Keratinocyte (primary cell): ENCODE data around the gene SNX13.

ENCODE experiments used
- EZH2 ChIP-seq: IDR thresholded peaks from one replicate; pipeline ENCODE4 v1.6.1; 2012; ENCODE audit warnings: inconsistent platforms, mild to moderate bottlenecking, low read length, moderate library complexity
- TF ChIP-seq, protein P1 (sequence below), 3 experiments: IDR thresholded peaks in 1 of 3; conservative IDR thresholded peaks in 1 of 3; optimal IDR thresholded peaks in 1 of 3; 2 replicates in 2 of 3; 3 replicates in 1 of 3; pipeline versions ENCODE3 to v1.5.1; 2011; ENCODE audit warnings: low read length in 3 of 3, mild to moderate bottlenecking in 3 of 3, moderate library complexity in 2 of 3, control low read depth in 1 of 3, inconsistent platforms in 1 of 3; ENCODE audit not compliant: insufficient read depth in 2 of 3; ENCODE audit errors: extremely low read depth in 1 of 3

DNA sequence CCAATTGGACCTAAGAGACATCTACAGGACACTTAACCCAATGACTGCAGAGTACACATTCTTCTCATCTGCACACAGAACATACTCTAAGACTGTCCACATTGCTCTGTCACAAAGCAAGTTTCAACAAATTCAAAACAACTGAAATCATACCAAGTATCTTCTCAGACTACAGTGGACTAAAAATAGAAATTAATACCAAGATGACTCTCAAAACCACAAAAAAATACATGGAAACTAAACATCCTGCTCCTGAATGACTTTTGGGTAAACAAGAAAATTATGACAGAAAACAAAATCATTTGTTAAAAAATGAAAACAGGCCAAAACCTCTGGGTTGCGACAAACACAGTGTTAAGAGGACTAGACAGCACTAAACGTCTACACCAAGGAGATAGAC is 24.5 kb downstream of the SNX13 start:
- TF ChIP-seq, protein P1, sequence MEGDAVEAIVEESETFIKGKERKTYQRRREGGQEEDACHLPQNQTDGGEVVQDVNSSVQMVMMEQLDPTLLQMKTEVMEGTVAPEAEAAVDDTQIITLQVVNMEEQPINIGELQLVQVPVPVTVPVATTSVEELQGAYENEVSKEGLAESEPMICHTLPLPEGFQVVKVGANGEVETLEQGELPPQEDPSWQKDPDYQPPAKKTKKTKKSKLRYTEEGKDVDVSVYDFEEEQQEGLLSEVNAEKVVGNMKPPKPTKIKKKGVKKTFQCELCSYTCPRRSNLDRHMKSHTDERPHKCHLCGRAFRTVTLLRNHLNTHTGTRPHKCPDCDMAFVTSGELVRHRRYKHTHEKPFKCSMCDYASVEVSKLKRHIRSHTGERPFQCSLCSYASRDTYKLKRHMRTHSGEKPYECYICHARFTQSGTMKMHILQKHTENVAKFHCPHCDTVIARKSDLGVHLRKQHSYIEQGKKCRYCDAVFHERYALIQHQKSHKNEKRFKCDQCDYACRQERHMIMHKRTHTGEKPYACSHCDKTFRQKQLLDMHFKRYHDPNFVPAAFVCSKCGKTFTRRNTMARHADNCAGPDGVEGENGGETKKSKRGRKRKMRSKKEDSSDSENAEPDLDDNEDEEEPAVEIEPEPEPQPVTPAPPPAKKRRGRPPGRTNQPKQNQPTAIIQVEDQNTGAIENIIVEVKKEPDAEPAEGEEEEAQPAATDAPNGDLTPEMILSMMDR (optimal IDR thresholded peaks at IDR 0.05 in 1 of 3, IDR thresholded peaks at IDR 0.05 in 1 of 3, conservative IDR thresholded peaks at IDR 0.05 in 1 of 3; ENCODE audit: extremely low read depth in 1 of 3, insufficient read depth in 2 of 3, low read length in 3 of 3): no peak
- no peak for TF ChIP-seq EZH2
